ENCODE results near the gene DEFB121. TPM values are rescaled to one million over a fixed set of nuclear protein-coding genes. Genes with fewer than 3 reads are reported as not detected.
"Not testable (repeated sequence)": the region's sequence is repeated elsewhere in the genome, so short reads cannot be mapped to it uniquely, and the experiment has no call there.

Gene DEFB121
- total RNA-seq, 6 experiments from 2014 or later: not detected

DNA sequence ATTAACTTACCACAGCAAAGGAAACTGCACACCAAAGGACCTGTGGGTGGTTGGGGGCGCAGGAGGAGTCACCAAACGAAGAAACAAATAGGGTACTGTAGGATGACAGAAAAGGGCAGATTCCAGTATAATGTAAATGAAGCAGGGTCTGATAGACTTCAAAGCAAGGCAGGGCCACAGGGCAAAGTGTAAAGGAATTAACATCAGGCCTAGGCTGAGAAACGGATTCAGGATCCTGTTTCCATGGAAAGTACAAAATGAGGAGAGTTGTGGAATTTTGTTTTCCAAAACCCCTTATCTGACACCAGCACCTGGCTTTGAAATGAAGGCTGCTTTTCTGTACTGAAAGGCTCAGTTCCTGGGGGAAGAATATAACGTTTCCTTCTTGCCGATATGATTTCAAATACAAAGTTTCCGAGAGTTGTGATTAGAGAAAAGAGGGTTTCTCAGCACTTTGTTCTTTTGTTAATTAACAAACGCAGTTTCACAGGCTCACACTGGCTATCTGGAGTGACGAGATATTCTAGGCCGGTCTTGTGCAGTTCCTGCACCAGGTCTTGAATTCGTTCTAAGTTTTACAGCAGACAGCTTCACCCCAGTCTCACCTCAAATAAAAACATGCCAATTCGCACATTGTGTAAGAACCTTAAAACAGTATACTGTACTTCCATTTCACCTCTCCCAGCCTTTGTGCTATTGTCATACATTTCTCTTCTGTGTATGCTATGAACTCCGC lies 40.2 kb upstream of the DEFB121 start:
- H3K36me3 ChIP-seq: no peaks in the 10 kb centered on the region
- no peaks in the 10 kb centered on the region for H3K27me3 ChIP-seq
- H3K9me3 ChIP-seq: no peaks in the 10 kb centered on the region
- H3K4me3 ChIP-seq: no peak overlapping the region
- ATAC-seq: no peak
- WGBS (ENCODE audit: insufficient coverage, low coverage, low lambda C conversion rate, missing lambda C conversion rate): 54% methylated on average over 12 of the region's 12 CpGs
- intact Hi-C loops (cut with DNase I): no loop called here
- DNase-seq: no peak
- TF ChIP-seq, protein P1, sequence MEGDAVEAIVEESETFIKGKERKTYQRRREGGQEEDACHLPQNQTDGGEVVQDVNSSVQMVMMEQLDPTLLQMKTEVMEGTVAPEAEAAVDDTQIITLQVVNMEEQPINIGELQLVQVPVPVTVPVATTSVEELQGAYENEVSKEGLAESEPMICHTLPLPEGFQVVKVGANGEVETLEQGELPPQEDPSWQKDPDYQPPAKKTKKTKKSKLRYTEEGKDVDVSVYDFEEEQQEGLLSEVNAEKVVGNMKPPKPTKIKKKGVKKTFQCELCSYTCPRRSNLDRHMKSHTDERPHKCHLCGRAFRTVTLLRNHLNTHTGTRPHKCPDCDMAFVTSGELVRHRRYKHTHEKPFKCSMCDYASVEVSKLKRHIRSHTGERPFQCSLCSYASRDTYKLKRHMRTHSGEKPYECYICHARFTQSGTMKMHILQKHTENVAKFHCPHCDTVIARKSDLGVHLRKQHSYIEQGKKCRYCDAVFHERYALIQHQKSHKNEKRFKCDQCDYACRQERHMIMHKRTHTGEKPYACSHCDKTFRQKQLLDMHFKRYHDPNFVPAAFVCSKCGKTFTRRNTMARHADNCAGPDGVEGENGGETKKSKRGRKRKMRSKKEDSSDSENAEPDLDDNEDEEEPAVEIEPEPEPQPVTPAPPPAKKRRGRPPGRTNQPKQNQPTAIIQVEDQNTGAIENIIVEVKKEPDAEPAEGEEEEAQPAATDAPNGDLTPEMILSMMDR (IDR thresholded peaks at IDR 0.05): no peak
- TF ChIP-seq POLR2A (IDR thresholded peaks at IDR 0.05): no peak
- H3K4me1 ChIP-seq: no peaks in the 10 kb centered on the region
- H3K27ac ChIP-seq: no peak overlapping the region

DNA sequence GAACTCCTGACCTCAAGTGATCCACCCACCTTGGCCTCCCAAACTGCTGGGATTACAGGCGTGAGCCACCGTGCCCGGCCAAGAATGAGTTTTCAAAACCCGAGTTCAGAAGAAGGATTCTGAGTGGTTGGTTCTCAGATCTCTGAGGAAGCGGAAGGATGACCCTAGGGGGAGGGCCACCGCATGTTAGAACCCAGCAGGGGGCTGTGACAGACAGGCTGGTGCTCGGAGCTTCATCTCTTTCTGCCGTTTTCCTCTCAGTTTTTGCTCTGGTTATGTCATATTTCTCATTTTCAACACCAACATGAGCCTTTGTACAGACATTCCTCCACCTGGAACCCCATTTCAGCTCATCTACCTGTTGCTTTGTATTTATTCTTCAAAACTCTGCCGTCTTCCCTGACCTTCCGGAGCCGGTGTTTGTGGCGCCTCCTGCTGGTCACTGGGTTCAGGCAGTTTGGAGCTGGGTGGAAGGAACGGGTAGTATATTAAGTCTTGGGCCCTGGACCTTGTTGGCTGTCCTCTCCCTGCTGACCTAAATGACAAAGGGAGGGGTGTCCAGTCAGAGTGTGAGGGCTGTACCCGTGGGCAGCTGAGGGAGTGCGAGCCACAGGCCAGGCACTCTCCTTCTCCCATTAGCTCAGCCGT lies 34.1 kb upstream of the DEFB121 start, which contains the start of gene DEFB123:
Gene DEFB123 (plus strand): TSS at position 621 of the 648 bp plus-strand sequence. CDS start 67 bp downstream, outside the sequence.
- no peaks in the 10 kb centered on the region for H3K27me3 ChIP-seq
- H3K4me3 ChIP-seq: no peak within 1 kb of the TSS
- TF ChIP-seq, protein P1 (IDR thresholded peaks at IDR 0.05): no peak
- TF ChIP-seq POLR2A (IDR thresholded peaks at IDR 0.05): no peak
- H3K36me3 ChIP-seq: no peaks in the 10 kb centered on the region
- WGBS (ENCODE audit: insufficient coverage, low coverage, low lambda C conversion rate, missing lambda C conversion rate): 55% methylated on average over 11 of the region's 16 CpGs
- no peak for DNase-seq
- no peaks in the 10 kb centered on the region for H3K9me3 ChIP-seq
- intact Hi-C loops (cut with DNase I): no loop called here
- ATAC-seq: no peak
- no peaks in the 10 kb centered on the region for H3K4me1 ChIP-seq
- no peak within 1 kb of the TSS for H3K27ac ChIP-seq

DNA sequence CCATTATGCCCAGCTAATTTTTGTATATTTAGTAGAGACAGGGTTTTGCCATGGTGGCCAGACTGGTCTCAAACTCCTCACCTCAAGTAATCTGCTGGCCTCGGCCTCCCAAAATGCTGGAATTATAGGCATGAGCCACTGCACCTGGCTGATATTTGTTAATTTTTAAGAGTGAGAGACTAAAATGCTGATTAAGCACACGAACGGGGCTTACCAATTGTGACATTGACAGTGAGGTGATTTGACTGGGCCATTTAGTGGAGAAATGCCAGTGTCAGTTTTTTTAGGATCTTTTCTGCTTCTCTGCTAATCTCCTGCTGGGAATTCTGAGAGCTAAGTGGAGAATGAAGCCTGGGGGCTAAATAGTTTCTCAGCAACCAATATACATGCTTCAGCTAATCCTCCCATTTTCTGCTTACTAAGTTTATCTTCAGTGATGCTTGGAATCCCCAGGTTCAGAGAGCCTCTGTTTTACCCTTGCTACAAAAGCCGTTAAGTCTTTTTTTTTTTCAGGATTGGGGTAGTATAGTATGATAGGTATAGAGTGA lies 24.6 kb upstream of the DEFB121 start:
- no peak for DNase-seq
- intact Hi-C loops (cut with DNase I): no loop called here
- Histone ChIP-seq H3K9me3 (no peaks in the 10 kb centered on the region), H3K36me3 (no peaks in the 10 kb centered on the region), H3K4me3 (no peak overlapping the region), H3K27ac (no peak overlapping the region), H3K27me3 (no peaks in the 10 kb centered on the region), H3K4me1 (no peaks in the 10 kb centered on the region)
- TF ChIP-seq, protein P1 (IDR thresholded peaks at IDR 0.05): no peak
- no peak for TF ChIP-seq POLR2A (IDR thresholded peaks at IDR 0.05)
- 46% methylated on average over 4 of the region's 4 CpGs for WGBS (ENCODE audit: insufficient coverage, low coverage, low lambda C conversion rate, missing lambda C conversion rate)
- ATAC-seq: no peak

DNA sequence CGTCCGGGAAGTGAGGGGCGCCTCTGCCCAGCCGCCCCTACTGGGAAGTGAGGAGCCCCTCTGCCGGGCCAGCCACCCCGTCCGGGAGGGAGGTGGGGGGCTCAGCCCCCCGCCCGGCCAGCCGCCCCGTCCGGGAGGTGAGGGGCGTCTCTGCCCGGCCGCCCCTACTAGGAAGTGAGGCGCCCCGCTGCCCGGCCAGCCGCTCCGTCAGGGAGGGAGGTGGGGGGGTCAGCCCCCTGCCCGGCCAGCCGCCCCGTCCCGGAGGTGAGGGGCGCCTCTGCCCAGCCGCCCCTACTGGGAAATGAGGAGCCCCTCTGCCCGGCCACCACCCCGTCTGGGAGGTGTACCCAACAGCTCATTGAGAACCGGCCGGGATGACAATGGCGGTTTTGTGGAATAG lies 21.6 kb upstream of the DEFB121 start:
- H3K36me3 ChIP-seq; H3K9me3 ChIP-seq; DNase-seq; intact Hi-C loops (cut with DNase I); ATAC-seq; H3K27ac ChIP-seq; H3K4me3 ChIP-seq; H3K4me1 ChIP-seq; H3K27me3 ChIP-seq: not testable (repeated sequence)
- 91% methylated on average over 4 of the region's 31 CpGs for WGBS (ENCODE audit: insufficient coverage, low coverage, low lambda C conversion rate, missing lambda C conversion rate)

DNA sequence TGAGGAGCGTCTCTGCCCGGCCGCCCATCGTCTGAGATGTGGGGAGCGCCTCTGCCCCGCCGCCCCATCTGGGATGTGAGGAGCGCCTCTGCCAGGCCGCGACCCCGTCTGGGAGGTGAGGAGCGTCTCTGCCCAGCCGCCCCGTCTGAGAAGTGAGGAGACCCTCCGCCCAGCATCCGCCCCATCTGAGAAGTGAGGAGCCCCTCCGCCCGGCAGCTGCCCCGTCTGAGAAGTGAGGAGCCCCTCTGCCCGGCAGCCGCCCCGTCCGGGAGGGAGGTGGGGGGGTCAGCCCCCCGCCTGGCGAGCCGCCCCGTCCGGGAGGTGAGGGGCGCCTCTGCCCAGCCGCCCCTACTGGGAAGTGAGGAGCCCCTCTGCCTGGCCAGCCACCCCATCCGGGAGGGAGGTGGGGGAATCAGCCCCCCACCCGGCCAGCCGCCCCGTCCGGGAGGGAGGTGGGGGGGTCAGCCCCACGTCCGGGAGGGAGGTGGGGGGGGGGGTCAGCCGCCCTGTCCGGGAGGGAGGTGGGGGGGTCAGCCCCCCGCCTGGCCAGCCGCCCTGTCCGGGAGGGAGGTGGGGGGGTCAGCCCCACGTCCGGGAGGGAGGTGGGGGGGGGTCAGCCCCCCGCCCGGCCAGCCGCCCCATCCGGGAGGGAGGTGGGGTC lies 21.0 kb upstream of the DEFB121 start:
- H3K4me3 ChIP-seq; H3K27ac ChIP-seq; H3K4me1 ChIP-seq; ATAC-seq; DNase-seq; H3K9me3 ChIP-seq; H3K36me3 ChIP-seq; H3K27me3 ChIP-seq; intact Hi-C loops (cut with DNase I): not testable (repeated sequence)
- no CpG with 5 or more reads among the region's 48 CpGs for WGBS (ENCODE audit: insufficient coverage, low coverage, low lambda C conversion rate, missing lambda C conversion rate)
